GM18517 (cell line): ENCODE results near the gene CR1.
"Not testable (repeated sequence)": the region's sequence is repeated elsewhere in the genome, so short reads cannot be mapped to it uniquely, and the experiment has no call there.

Source experiments
- ATAC-seq: cut with Tn5 transposase; IDR thresholded peaks from one replicate; pipeline ENCODE4 v1.9.1; 2021; ENCODE audit warnings: mild to moderate bottlenecking, moderate library complexity; ENCODE audit not compliant: unreplicated experiment

Gene CR1

DNA sequence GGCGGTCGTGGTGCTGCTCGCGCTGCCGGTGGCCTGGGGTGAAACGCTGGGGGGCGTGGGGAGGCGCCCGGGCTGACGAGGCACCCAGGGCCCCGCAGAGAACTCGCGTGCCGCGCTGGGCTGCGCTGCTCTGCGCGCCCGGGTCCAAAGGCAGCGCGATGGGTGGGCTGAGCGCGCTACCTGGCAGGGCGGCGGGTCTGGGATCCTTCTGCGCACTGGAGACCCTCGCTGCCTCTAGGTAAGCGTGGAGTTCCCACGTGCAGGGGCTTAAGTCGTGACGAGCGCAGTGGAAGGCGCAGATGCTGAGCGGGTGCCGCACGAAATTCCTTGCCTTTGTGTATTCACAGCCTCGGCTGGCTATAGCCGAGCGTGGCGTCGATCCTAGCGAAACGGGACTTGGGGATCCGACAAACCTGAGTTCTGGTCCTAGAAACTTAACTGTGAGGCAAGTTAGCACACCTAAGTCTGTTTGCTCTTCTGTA lies 173.6 kb downstream of the CR1 start:
- ATAC-seq = no peak

DNA sequence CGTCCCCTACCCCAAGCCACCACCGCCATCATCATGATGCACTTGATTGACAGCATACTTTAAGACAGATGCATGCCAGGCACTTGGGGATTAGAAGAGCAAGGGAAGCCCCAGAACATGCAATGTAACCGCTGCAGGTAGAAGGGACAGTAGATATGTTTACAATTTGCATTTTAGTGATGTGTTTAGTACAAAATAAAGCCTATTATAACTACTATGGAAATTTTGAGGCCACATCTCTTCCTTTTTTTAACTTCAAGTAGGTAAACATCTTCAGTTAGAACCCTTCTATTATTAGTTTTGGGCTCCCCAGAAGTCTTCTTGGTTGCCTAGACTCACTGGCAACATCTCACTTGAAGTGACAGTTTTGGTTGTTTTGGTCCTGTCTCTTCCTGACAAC lies 174.2 kb downstream of the CR1 start:
- ATAC-seq = peak; percentile 68

DNA sequence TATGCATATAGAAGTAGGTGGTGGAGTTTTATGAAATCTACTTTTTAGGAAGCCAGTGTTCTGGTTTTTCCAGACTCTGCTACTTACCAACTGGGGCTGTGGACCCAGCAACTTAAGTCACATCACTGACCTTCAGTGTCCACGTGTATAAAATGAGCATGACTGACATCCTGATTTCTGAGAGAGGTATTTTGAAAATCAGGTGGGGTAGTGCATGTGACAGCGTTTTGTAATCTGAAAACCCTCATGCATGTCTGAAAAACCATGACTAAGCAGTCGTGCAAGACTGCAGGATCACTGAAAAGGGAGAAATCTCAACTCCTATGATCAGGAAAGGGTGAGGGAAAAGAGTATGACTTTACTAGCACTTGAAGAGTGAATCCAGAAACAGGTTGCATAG lies 175.0 kb downstream of the CR1 start:
- no peak for ATAC-seq

DNA sequence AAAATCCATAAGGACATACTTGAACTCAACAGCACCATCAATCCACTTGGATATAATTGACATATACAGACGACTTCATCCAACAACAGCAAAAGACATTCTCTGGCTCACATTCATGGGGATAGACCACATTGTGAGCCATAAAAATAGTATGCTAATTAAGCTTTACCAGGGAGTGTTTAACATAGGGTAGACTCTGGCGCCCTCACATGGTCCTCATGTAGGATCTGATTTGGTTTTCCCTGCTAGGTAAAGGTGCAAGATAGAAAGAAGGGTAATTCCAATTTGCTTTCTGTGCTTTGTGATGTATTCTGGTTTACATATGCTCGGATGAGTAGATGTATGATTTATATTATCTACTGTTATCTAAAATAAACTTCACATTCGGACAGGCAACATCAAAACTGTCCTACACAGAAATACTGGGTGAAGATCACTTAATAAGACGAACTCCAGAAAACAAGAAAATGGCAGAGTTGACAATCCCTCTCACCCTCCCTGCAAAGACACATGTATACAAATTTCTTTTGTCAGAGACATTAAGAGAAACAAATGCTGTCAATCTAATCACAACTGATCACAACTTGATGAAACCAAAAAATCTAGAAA lies 176.7 kb downstream of the CR1 start:
- no peak for ATAC-seq

DNA sequence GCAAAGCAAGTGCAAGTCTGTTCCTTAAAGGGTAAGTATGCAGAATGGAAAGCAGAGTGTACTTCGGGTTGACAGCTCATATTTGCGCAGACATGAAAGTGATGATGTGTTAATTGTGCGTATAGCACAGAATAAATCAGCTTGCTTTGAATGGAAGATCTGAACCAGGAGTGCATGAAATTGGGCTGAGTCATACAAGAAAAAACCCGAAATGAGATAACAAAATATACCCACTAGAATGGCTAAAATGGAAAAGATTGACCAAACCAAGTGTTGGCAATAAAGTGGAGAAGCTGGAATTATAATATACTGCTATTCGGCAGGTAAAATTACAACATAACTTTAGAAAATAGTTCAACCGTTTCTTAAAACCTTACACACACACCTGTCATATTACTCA lies 177.4 kb downstream of the CR1 start:
- no peak for ATAC-seq

DNA sequence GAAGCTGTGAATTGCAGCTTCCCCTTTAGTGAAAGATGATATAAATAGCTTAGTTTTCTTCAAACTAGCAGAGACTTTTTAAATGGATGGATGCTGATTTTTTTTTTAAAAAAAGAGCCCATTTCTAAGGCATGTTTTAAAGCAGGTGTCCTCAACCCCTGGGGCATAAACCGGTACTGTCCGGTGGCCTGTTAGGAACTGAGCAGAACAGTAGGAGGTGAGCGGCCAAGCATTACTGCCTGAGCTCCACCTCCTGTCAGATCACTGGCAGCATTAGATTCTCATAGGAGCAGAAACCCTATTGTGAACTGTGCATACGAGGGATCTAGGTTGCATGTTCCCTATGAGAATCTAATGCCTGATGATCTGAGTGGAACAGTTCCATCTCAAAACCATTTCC lies 180.2 kb downstream of the CR1 start:
- ATAC-seq = no peak

DNA sequence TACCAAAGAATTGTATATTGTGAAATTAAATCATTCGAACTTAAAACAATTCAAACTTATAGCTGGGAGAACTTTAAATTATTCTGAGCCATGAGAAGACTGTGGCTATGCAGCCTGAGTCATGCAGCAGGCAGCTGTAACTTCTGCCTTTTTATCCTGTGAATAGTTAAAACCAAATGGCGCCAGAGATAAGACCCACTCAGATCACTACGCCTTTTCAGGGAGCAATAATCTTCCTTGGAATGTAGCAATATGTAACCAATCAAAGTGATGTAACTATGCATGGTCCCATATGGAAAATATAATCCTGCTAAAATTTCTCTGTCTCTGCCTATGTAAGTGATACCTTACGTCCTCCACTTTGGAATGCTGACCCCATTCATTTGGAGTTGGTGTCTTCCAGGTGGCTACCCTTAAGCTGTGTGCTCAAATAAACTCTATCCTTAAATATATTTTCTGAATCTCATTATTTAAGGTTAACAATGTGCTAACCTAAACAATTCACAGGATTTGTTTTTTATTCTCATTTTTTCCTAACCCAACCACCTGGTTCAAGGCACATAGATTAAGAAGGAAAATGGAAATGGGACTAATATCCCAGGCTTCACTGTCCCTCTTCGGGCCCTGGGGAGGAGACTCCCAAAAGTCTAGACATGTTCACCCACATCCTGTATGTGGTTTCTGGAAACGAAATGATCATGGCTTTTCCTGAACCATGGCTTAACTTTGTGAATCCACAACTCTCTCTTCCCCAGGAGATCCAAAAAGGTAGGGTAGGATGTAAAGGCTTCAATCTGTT lies 184.8 kb downstream of the CR1 start:
- not testable (repeated sequence) for ATAC-seq

DNA sequence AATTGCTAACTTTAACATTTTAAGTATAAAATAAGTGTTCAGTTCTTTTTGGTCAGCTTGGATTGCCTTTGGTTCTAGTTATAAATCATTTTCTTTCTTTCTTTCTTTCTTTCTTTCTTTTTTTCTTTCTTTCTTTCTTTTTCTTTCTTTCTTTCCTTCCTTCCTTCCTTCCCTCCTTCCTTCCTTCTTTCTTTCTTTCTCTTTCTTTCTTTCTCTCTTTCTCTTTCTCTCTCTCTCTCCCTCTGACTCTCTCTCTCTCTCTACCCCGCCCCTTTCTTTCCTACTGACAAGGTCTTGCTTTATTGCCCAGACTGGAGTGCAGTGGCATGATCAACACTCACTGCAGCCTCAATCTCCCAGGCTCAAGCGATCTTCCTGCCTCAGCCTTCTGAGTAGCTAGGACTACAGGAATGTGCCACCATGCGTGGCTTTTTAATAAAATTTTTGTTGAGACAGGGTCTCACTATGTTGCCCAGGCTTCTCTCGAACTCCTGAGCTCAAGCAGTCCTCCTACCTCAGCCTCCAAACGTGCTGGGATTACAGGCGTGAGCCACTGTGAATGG lies 187.0 kb downstream of the CR1 start:
- not testable (repeated sequence) for ATAC-seq

DNA sequence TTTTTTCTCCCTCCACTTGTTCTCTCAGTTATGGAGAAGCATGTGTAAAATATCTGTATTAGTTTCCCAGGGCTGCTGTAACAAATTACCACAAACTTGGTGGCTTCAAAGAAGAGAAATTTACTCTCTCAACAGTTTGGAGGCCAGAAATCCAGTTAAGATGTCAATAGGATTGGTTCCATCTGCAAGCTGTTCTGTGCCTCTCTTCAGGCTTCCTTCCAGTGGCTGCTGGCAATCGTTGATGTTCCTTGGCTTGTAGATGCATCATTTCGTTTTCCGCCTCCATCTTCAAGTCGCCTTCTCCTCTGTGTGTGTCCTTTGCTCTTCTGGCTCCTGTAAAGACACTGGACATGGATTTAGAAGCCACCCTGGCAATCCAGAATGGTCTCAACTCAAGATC lies 194.6 kb downstream of the CR1 start:
- ATAC-seq = not testable (repeated sequence)

DNA sequence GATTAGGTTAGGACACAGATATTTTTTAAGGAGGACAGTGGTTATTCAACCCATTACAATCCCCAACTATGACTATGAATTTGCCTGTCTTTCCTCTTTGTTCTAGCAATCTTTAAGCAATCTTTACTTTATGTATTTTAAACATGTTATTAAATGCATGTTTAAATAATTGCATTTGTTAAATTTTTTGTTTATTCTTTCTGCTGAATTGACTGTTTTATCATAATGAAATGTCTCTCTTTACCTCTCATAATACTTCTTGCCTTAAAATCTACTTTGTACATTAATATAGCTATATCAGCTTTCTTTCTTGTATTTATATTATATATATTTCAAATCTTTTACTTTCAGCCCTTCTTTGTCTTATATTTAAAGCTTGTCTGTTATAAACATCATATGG lies 195.1 kb downstream of the CR1 start:
- no peak for ATAC-seq
